ENCODE measurements around the gene MAP3K6.
"Not testable (repeated sequence)": the region's sequence is repeated elsewhere in the genome, so short reads cannot be mapped to it uniquely, and the experiment has no call there.

The MAP3K6 gene, protein sequence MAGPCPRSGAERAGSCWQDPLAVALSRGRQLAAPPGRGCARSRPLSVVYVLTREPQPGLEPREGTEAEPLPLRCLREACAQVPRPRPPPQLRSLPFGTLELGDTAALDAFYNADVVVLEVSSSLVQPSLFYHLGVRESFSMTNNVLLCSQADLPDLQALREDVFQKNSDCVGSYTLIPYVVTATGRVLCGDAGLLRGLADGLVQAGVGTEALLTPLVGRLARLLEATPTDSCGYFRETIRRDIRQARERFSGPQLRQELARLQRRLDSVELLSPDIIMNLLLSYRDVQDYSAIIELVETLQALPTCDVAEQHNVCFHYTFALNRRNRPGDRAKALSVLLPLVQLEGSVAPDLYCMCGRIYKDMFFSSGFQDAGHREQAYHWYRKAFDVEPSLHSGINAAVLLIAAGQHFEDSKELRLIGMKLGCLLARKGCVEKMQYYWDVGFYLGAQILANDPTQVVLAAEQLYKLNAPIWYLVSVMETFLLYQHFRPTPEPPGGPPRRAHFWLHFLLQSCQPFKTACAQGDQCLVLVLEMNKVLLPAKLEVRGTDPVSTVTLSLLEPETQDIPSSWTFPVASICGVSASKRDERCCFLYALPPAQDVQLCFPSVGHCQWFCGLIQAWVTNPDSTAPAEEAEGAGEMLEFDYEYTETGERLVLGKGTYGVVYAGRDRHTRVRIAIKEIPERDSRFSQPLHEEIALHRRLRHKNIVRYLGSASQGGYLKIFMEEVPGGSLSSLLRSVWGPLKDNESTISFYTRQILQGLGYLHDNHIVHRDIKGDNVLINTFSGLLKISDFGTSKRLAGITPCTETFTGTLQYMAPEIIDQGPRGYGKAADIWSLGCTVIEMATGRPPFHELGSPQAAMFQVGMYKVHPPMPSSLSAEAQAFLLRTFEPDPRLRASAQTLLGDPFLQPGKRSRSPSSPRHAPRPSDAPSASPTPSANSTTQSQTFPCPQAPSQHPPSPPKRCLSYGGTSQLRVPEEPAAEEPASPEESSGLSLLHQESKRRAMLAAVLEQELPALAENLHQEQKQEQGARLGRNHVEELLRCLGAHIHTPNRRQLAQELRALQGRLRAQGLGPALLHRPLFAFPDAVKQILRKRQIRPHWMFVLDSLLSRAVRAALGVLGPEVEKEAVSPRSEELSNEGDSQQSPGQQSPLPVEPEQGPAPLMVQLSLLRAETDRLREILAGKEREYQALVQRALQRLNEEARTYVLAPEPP (N-terminal part only)

DNA sequence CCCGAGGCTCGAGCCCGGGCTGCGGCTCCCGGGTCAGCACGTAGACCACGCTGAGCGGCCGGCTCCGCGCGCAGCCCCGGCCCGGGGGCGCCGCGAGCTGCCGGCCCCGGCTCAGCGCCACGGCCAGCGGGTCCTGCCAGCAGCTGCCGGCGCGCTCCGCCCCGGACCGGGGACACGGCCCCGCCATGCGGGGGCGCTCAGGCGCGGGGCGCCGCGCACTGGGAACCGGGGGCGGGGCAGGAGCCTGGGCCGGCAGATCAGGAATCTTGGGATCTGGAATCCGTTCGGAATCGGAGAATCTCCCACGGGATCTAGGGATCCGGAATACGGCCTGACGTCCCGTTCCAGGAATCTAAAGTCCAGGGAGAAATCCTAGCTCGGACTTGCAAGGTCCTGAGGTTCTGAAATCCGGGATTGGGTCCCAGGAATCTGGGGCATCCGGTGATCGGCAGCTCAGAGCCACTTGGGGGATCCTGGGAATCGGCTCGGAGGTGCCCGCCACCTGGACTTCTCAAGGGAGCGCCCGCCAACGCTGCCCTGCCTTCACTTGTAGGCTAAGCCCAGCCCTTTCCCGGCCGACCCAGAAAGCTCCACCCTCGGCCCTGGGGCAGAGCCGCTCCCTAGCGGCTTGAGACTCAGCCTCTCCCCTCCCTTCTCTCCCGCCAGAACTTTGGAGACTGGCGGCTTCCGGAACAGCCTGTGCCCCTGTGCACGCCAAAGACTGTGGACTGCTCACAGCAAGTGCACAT, at the start of gene MAP3K6:
MAP3K6 (minus strand) TSS at position 551 of the 749 bp plus-strand sequence; CDS start at position 187, 364 bp downstream.
- DNase-seq (ENCODE audit: low read depth in 2 of 2, low spot score in 1 of 2), result no peak

DNA sequence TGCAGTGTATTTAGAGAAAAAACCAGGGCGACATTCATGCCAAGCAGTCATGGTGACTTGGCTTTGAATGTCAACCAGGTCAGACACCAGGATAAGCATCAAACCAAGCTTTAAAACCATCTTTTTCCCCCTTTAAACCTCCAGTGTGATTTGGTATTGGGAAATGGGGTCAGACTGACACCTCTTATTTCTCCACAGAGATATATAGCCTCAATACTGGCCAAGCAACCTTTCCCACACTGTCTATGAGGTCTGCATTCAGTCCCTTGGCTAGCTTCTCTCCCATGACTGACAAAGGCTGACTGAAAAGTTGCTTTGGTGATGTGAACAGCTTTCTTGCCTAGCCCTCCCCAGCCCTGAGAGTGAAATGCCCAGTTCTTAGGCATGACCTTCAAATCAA, 47.3 kb upstream of the MAP3K6 start:
- DNase-seq (ENCODE audit: low read depth in 2 of 2, low spot score in 1 of 2), result no peak

DNA sequence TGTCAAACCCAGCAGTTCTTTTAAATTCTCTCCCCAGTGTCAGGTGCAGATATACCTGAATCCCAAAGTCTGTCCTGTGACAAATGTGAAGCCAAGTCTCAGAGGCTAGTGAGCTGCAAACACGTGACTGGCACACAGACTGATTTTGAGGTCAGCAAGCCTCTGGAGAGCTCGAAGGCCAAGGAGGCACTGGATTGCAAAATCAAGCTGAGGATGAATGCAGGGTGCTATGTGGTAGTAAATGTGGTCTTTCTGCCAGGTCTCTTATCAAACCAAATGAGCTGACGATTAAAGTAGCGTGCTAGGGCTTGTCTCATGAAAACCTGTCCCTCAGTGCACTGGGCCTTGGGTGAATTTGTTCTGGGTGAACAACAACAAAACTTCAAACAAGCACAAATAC, 46.2 kb upstream of the MAP3K6 start:
- no peak for DNase-seq (ENCODE audit: low read depth in 2 of 2, low spot score in 1 of 2)

DNA sequence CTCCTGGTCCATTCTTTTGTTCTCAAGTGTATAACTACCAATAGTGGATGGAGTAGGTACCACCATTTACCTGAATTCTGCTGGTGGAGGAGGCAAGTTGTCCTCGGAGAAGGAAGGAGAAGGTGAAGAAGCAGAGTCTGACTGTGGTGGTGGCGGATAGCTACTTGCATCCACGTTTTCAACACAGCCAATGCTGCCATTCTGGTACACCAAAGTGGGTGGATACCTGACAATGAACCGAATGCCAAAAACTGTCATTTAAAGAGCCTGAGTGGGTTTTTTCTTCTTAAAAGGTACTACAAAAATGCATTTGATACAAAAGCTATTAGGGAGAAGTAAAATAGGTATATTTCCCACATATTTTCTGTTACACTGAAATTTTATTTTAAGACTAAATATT, 45.7 kb upstream of the MAP3K6 start:
- no peak for DNase-seq (ENCODE audit: low read depth in 2 of 2, low spot score in 1 of 2)

DNA sequence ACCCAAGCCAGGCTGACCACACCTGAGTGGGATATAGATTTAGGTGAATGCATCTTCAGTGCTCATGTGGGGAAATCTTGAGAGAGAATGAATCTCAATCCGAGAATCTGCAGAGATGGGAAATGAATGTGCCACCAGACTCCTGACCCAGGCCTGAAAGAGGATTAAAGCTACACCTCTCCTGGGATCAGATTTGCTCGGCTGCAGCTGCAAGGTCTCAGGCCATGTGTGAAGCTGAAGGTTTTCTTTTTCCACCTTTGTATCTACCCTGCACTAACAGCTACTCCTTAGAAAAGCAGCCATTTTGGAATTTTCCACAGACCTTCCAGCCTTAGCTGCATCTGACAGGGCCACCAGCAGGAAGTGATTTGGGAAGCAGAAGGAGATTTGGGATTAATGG, 43.9 kb upstream of the MAP3K6 start:
- no peak for DNase-seq (ENCODE audit: low read depth in 2 of 2, low spot score in 1 of 2)

DNA sequence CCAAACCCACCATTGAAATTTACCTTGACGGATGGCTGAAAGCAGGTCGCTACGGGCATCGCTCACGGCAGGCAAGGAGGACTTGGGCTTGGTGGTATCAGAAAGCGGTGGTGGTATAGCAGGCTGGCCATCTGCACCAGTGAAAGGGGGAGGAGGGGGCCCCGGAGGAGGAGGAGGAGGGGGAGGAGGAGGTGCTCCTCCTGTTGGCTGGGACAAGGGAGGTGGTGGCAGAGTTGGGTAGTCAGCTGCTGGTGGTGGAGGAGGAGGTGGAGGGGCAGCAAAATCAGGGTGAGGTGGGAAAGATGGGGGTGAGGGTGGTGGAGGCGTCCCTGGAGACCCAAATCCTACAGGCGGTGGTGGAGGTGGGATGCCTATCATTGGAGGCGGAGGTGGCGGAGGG, 42.9 kb upstream of the MAP3K6 start:
- DNase-seq (ENCODE audit: low read depth in 2 of 2, low spot score in 1 of 2), result no peak

DNA sequence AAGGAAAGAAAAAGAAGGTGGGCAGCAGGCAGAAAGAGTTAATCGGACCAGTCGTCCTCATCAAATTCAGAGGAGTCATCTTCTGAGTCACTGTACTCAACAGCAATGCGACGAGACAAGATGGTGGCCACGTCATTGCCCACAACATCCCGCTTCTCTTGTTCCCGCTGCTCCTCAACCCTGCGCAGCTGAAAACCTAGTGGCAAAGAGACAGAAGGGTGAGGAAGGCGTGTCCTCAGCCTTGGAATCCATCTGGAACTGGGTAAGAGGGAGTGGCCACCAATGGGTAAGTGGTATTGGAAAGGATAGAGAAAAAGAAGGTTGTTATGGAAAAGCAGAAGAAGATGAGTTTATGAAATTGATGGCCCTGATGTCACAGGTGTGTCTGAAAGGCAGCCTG, 41.4 kb upstream of the MAP3K6 start:
- DNase-seq (ENCODE audit: low read depth in 2 of 2, low spot score in 1 of 2), result no peak

DNA sequence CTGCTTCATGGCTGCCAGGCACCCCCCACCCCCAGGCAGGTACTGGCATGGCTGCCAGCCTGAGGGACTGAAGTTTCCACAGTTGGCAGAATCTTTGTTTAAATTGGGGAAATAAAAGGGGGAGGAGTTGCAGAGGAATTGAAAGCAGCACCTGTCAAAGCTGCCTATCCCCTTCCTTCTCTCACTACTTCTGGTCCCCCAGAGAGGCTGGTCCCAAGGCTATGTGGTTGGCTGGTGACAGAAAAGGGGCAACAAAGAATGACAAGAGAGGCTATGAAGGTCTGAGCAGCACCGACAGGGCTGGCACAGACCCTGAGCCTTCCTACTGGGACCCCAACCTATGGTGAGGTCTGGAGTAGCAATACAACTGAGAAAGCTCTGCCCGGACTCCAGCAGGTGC, 40.0 kb upstream of the MAP3K6 start:
- DNase-seq (ENCODE audit: low read depth in 2 of 2, low spot score in 1 of 2), result not testable (repeated sequence)

DNA sequence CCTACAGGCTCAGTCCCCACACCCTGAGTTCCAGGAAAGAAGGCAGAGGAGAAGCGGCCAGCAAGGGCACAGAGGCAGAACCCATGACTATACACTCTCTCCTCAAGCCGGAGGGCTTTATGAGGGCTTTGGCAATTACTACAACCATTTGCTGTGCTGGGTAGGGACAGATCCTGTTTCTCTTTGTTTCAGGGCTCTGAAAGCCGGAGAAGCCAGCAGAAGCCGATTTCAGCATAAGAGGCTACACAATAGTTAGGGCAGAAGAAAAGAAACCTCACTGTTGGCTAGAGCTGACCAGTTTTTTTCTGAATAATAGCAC, 39.6 kb upstream of the MAP3K6 start:
- DNase-seq (ENCODE audit: low read depth in 2 of 2, low spot score in 1 of 2), result no peak

DNA sequence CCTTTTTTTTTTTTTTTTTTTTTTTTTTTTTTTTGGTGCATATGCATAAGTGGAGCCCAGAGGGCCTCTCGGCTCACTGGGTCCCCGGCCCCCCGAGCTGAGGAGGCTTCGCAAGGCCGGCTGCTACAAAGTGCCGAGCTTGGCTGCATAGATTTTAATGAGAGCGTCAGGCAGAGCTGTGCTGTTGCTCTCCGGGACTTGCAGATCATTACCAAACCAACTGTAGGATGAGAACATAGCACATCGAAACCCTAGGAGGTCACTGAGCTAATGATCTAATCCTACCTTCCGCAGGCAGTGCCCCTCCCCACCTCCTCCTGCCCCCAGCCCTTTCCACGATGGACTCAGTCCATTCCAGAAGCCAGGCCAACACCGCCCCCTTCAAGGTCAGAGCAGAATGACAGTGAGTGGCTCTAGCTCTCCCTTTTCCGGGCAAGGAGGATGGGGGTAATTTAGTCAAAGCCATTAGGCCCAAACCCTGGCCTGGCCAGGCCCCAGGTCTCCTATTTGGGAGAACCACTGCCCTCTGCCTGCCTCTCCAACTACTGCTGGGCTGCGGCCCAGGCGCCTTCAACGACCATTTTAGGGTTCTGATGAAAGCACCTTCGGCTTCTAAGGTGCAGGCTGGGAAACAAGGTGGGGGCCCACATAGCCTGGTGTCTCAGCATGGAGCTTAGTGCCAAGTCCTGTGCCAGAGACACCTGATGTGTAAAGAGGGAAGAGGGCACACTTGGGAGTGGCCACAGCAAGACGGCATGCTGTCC, 39.0 kb upstream of the MAP3K6 start:
- not testable (repeated sequence) for DNase-seq (ENCODE audit: low read depth in 2 of 2, low spot score in 1 of 2)

DNA sequence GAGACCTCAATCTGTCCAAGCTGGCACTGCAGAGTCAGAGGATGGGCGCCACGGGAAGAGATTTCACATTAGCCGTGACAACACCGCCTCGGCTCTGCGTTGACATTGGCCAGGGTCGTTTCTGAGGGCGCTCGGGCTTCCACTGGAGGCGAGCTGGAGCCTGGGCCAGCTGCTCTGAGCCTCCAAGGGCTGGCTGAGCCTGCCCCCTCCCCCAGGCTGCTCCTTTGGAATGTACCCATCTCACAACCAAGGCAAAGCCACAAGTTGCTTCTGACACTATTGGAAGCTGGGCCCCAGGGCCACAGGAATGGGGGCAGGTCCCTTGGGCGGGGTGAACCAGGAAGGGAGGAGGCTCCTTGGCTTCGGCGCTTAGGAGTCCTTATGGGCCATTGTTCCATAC, 38.3 kb upstream of the MAP3K6 start:
- no peak for DNase-seq (ENCODE audit: low read depth in 2 of 2, low spot score in 1 of 2)

DNA sequence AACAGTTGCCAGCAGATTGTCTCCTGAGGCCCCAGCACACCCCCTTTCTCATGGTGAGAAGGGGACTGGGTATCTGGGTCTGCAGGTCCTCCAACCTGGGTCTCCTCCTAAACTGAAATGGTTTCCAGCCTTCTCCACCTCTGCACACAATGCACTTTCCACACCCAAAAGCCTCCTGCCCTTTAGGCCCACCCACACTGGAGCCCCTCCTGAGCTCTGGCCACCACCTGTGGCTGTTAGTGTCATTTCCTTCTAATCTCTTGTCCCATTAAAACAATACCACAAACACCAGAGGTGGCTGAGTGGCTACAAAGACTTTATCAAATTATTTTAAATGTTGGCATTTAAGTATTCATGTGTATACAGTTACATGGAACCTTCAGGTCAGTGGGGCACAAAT, 37.2 kb upstream of the MAP3K6 start:
- no peak for DNase-seq (ENCODE audit: low read depth in 2 of 2, low spot score in 1 of 2)

DNA sequence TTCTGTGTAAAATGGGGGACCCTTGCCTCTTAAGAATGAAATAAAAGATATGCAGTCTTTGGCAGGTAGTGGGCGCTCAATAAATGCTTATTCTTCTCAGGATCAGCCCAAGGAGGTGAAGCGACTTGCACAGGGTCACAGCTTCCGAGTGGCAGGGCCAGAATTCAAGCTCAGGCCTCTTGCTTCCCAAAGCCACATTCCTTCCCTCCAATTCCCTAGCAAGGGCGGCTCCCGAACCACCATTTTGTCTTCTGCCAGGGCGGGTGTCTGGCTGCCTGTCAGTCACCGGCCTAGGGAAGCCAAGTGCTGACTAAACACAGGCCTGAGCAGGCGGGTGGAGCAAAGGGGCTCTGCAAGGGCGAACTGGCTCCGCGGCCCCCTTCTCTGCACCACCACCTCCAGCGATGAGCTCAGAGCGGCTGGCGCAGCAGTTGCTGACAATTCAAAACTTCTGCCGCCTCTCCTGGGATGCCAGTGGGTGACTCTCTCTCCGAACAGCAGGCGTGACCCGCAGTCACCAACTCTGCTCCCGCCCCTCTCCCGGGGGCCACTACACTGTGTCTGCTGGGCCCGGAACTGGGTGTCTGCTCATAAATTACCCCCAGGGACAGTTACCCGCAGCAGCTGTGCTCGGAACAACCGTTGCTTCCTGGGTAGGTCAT, 36.4 kb upstream of the MAP3K6 start:
- DNase-seq (ENCODE audit: low read depth in 2 of 2, low spot score in 1 of 2), result no peak

DNA sequence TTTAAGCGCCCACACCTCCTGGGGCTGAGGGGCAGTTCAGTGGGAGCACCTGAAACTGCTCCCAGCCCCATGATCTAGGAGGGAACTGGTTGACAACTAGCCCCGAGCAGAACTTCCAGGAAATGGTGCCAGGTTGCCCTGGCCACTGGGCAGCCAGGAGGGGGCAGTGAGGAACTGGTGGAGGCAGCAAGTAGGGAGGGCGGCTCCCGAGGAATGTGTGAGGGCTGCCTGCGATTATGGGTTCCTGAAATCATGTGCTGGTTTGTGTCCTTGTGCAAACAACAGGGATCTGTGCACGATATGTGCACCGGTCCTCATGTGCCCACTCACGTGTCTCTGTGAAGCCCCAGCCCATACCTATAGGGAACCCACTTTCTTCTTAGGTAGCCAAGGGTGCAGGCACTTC, 35.6 kb upstream of the MAP3K6 start:
- no peak for DNase-seq (ENCODE audit: low read depth in 2 of 2, low spot score in 1 of 2)

DNA sequence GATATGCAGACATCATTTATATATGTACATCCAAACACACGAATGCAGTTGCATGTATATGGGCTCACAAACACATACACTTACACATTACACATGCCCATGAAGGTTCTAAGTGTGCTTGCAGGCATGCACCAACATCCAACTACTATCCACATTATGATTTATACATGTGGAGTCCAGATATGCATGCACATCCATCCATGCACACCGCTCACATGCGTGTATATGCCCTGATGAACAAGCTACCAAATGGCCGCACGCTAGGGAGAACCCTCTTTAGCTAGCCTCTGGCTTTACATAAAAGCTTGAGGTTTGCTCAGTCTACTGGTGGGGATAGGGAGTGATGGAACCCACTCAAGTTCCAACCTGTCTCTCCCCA, 34.2 kb upstream of the MAP3K6 start:
- no peak for DNase-seq (ENCODE audit: low read depth in 2 of 2, low spot score in 1 of 2)

DNA sequence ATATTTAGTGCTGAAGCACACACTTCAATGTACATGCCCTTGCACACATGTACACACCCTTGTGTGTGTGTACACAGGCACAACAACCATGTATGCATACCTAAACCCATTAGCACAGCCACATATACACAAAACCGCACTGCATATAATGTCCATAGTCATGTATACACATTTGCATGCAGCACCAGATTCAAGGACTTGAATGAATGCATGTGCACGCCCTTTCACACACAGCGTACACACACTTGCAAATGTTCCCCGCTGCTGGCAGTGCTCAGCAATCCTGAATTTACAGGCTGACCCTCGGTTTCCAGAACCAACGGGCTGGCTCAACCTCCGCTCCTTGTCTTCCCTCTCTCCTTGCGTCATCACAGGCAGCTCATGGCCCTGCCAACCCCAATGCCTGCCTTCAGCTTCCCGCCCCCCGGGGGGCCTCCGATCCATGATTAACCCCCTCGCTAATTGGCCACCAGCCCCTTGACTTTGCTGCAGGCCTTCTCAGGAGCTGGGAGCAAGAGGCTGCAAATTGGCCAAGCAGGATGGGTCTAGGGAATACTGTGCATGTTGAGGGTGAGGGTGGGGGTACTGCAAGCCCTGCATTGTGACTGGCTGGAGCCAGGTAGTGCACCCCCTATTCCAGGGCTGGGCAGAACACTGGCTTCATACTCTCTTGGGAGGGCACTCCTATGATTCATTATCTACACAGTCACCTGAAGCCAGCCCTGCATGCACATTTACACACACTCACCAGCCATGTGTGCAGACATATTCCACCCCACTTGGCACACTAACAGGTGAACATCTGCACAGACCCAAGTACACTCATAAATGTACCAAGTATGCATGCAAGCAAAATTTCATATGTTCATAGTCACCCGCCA, 33.6 kb upstream of the MAP3K6 start:
- no peak for DNase-seq (ENCODE audit: low read depth in 2 of 2, low spot score in 1 of 2)

DNA sequence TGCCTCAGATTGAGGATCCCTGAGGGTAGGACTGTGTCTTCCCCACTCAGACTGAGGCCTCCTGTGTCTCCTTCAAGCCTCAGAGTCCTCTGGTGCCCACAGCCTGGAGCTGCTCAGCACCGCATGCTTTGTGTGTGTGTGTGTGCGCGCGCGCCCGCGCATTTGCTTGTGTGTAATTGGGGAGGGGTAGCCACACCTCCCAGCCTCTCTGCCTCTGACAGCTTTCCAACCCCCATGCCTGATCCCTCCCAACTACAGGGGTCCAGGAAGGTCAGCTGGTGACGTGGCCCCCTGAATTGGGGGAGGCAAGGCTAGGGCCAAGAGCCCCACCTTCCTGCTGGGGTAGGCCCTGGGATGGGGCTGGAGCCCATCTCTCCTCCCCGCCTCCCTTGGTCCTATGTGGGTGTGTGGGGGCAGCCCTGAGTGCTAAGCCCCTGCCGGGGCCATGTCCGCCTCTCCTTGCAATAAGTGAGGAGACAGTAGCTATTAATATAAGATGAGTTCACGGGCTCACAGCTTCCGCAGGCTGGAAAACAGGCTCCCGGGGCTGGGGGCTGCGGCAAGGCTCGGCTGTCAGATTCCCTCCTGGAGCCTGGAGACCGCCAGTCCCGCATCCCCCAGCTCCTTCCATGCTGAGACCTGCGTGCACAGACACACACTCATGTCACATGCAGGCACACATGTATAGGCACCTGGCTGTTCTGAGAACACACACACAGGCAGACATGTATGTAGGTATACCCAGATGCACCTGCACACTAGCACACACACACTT, 32.7 kb upstream of the MAP3K6 start:
- no peak for DNase-seq (ENCODE audit: low read depth in 2 of 2, low spot score in 1 of 2)

All from stimulated activated CD8-positive, alpha-beta memory T cell treated with anti-CD3 and anti-CD28 coated beads, Interleukin-4, amount 100 ng/mL, for 4 hours (primary cell).